Hepatocyte (in vitro differentiated cells): Measurements from ENCODE around the gene KCNH6. TPM values are rescaled to one million over a fixed set of nuclear protein-coding genes. Genes with fewer than 3 reads are reported as not detected.

Experiments used
- DNase-seq: peaks from one replicate; pipeline ENCODE4 v3.0.0-alpha.2; 2016; ENCODE audit warnings: low spot score
- H2AFZ ChIP-seq: fragments of 200-600 bp; sonication (generic); 2 replicates; pipeline ENCODE4 v1.6.0; 2016; ENCODE audit warnings: antibody characterized with exemption, mild to moderate bottlenecking
- H3K27ac ChIP-seq: fragments of 200-600 bp; sonication (generic); 2 replicates; pipeline ENCODE4 v1.5.1; 2016; ENCODE audit warnings: mild to moderate bottlenecking
- H3K27me3 ChIP-seq: fragments of 200-600 bp; sonication (generic); 2 replicates; pipeline ENCODE4 v1.6.1; 2016
- H3K36me3 ChIP-seq: fragments of 200-600 bp; sonication (generic); replicated peaks from 2 replicates; pipeline ENCODE4 v1.5.1; 2016; ENCODE audit warnings: low read depth; ENCODE audit not compliant: insufficient read depth
- H3K4me1 ChIP-seq: fragments of 200-600 bp; sonication (generic); 2 replicates; pipeline ENCODE4 v1.5.1; 2016; ENCODE audit warnings: mild to moderate bottlenecking, moderate library complexity; ENCODE audit not compliant: insufficient read depth
- H3K4me2 ChIP-seq: fragments of 200-600 bp; sonication (generic); 2 replicates; pipeline ENCODE4 v1.6.0; 2016
- H3K4me3 ChIP-seq: fragments of 200-600 bp; sonication (generic); 2 replicates; pipeline ENCODE4 v1.5.1; 2016; ENCODE audit warnings: mild to moderate bottlenecking
- H3K79me2 ChIP-seq: fragments of 200-600 bp; sonication (generic); 2 replicates; pipeline ENCODE4 v1.6.0; 2017; ENCODE audit warnings: mild to moderate bottlenecking
- H3K9me2 ChIP-seq: fragments of 200-600 bp; sonication (generic); replicated peaks from 2 replicates; pipeline ENCODE4 v1.6.0; 2017; ENCODE audit warnings: mild to moderate bottlenecking; ENCODE audit not compliant: insufficient read depth
- H3K9me3 ChIP-seq: fragments of 200-600 bp; sonication (generic); 2 replicates; pipeline ENCODE4 v1.5.1; 2016; ENCODE audit warnings: low read depth, mild to moderate bottlenecking
- H4K20me1 ChIP-seq: fragments of 200-600 bp; sonication (generic); 2 replicates; pipeline ENCODE4 v1.6.0; 2016; ENCODE audit warnings: mild to moderate bottlenecking; ENCODE audit not compliant: insufficient read depth, poor library complexity, severe bottlenecking
- CTCF ChIP-seq: fragments of 200-600 bp; sonication (generic); IDR thresholded peaks from 2 replicates; pipeline ENCODE4 v1.5.1; 2016; ENCODE audit warnings: antibody characterized with exemption, mild to moderate bottlenecking; ENCODE audit not compliant: poor library complexity
- EZH2 ChIP-seq: fragments of 200-600 bp; sonication (generic); IDR thresholded peaks from 2 replicates; pipeline ENCODE4 v1.6.1; 2016; ENCODE audit warnings: antibody characterized with exemption, mild to moderate bottlenecking, borderline replicate concordance
- EZH2phosphoT487 ChIP-seq: fragments of 200-600 bp; sonication (generic); IDR thresholded peaks from one replicate; pipeline ENCODE4 v1.6.1; 2018; ENCODE audit warnings: antibody characterized with exemption, mild to moderate bottlenecking, low read depth, moderate library complexity; ENCODE audit not compliant: unreplicated experiment, severe bottlenecking
- WGBS: methylation state at CpG from one replicate; pipeline ENCODE4 v1.1.6; 2016; ENCODE audit warnings: low lambda C conversion rate; ENCODE audit errors: missing lambda C conversion rate; 5-methylcytosine and 5-hydroxymethylcytosine counted together
- polyA plus RNA-seq: library from polyadenylated mRNA; unstranded; fragments of >200 nt; fragmentation: Nextera tagmentation; extraction: Ambion mirVana; gene quantifications from 2 replicates; pipeline ENCODE4 v1.2.1, GENCODE V29; 2016
- total RNA-seq: library from RNA; depleted of rRNA; stranded (reverse); fragments of >200 nt; gene quantifications from 2 replicates; pipeline ENCODE4 v1.2.3, GENCODE V29; 2014

The KCNH6 gene
- total and polyA plus RNA-seq, 2 experiments from 2014 or later, result 0.33 TPM; not detected in 1

- Histone ChIP-seq H3K9me3 (no peaks in the 10 kb centered on the region), H3K27me3 (peaks cover 8% of the 10 kb centered on the region), H3K4me1 (no peaks in the 10 kb centered on the region), H2AFZ (no peak overlapping the region), H4K20me1 (no peaks in the 10 kb centered on the region), H3K36me3 (no peaks in the 10 kb centered on the region), H3K4me2 (no peak overlapping the region), H3K79me2 (no peaks in the 10 kb centered on the region), H3K27ac (no peak overlapping the region), H3K9me2 (no peaks in the 10 kb centered on the region), H3K4me3 (no peak overlapping the region)
- TF ChIP-seq EZH2, result no peak
- no peak for TF ChIP-seq CTCF
- TF ChIP-seq EZH2phosphoT487, result no peak
- 78% methylated on average over 26 of the region's 26 CpGs for WGBS
- no peak for DNase-seq
These were observed 6.8 kb downstream of the KCNH6 start for GRCh38 chr17:63529711-63530556.

- no peaks in the 10 kb centered on the region for H3K4me1 ChIP-seq
- H4K20me1 ChIP-seq, result no peaks in the 10 kb centered on the region
- peaks cover 8% of the 10 kb centered on the region for H3K27me3 ChIP-seq
- H2AFZ ChIP-seq, result no peak overlapping the region
- H3K27ac ChIP-seq, result no peak overlapping the region
- 87% methylated on average over 3 of the region's 3 CpGs for WGBS
- H3K36me3 ChIP-seq, result no peaks in the 10 kb centered on the region
- no peaks in the 10 kb centered on the region for H3K9me3 ChIP-seq
- TF ChIP-seq EZH2phosphoT487, result no peak
- no peak for TF ChIP-seq CTCF
- no peak for TF ChIP-seq EZH2
- no peak overlapping the region for H3K4me3 ChIP-seq
- no peak overlapping the region for H3K4me2 ChIP-seq
- no peak for DNase-seq
- H3K9me2 ChIP-seq, result no peaks in the 10 kb centered on the region
- H3K79me2 ChIP-seq, result no peaks in the 10 kb centered on the region
These were observed 7.4 kb downstream of the KCNH6 start for GRCh38 chr17:63530557-63531021.

GRCh38 chr17:63531022-63531965 is 8.1 kb downstream of the KCNH6 start:
- H3K36me3 ChIP-seq, result no peaks in the 10 kb centered on the region
- TF ChIP-seq EZH2 (no peak), CTCF (no peak), EZH2phosphoT487 (no peak)
- no peak overlapping the region for H3K4me3 ChIP-seq
- WGBS, result 90% methylated on average over 10 of the region's 10 CpGs
- no peaks in the 10 kb centered on the region for H3K9me2 ChIP-seq
- H3K27ac ChIP-seq, result no peak overlapping the region
- H2AFZ ChIP-seq, result no peak overlapping the region
- no peaks in the 10 kb centered on the region for H4K20me1 ChIP-seq
- no peaks in the 10 kb centered on the region for H3K9me3 ChIP-seq
- H3K4me2 ChIP-seq, result no peak overlapping the region
- H3K27me3 ChIP-seq, result peaks cover 8% of the 10 kb centered on the region
- no peaks in the 10 kb centered on the region for H3K4me1 ChIP-seq
- H3K79me2 ChIP-seq, result no peaks in the 10 kb centered on the region
- DNase-seq, result no peak
